H1 (cell line): ENCODE results near the gene SLC15A3.

ENCODE experiments used
- ATF2 ChIP-seq: IDR thresholded peaks from 2 replicates; pipeline ENCODE4 v1.6.1; 2012; ENCODE audit warnings: low read length, inconsistent platforms
- CHD7 ChIP-seq: fragments of 300-600 bp; sonication (generic); IDR thresholded peaks from 2 replicates; pipeline ENCODE4 v1.7.1; 2012; ENCODE audit warnings: low read length, moderate library complexity, mild to moderate bottlenecking, inconsistent platforms; ENCODE audit not compliant: insufficient replicate concordance
- CTCF ChIP-seq, 3 experiments: IDR thresholded peaks; 1 replicate in 2 of 3; 2 replicates in 1 of 3; pipeline versions ENCODE4 v1.5.1 to v1.6.1; 2011; ENCODE audit warnings: low read length in 3 of 3, mild to moderate bottlenecking in 3 of 3, inconsistent platforms in 2 of 3, low read depth in 1 of 3, moderate library complexity in 1 of 3; ENCODE audit not compliant: insufficient read depth in 1 of 3; ENCODE audit errors: control extremely low read depth in 1 of 3
- EP300 ChIP-seq, 2 experiments: IDR thresholded peaks; 1 replicate in 1 of 2; 2 replicates in 1 of 2; pipeline ENCODE4 v1.6.1; 2011 to 2012; ENCODE audit warnings: low read depth in 2 of 2, low read length in 2 of 2, mild to moderate bottlenecking in 2 of 2, borderline replicate concordance in 1 of 2, inconsistent platforms in 1 of 2, moderate library complexity in 1 of 2
- POLR2A ChIP-seq, 2 experiments: IDR thresholded peaks; 1 replicate in 1 of 2; 2 replicates in 1 of 2; pipeline ENCODE4 v1.6.1; 2011; ENCODE audit warnings: low read depth in 2 of 2, low read length in 2 of 2, mild to moderate bottlenecking in 2 of 2; ENCODE audit errors: control extremely low read depth in 1 of 2
- RBBP5 ChIP-seq: IDR thresholded peaks from 2 replicates; pipeline ENCODE4 v1.7.1; 2012; ENCODE audit warnings: low read depth, mild to moderate bottlenecking, inconsistent platforms, low read length, moderate library complexity, borderline replicate concordance
- RFX5 ChIP-seq: IDR thresholded peaks from 2 replicates; pipeline ENCODE4 v1.6.1; 2011; ENCODE audit warnings: low read depth, low read length, improper control_type of control experiment, borderline replicate concordance
- RXRA ChIP-seq: IDR thresholded peaks from 2 replicates; pipeline ENCODE4 v1.6.1; 2011; ENCODE audit warnings: low read depth, mild to moderate bottlenecking, low read length, moderate library complexity; ENCODE audit not compliant: insufficient read depth
- SAP30 ChIP-seq: fragments of 300-600 bp; sonication (generic); IDR thresholded peaks from 2 replicates; pipeline ENCODE4 v1.7.1; 2012; ENCODE audit warnings: low read length, moderate library complexity, mild to moderate bottlenecking, inconsistent platforms; ENCODE audit not compliant: insufficient read depth, insufficient replicate concordance
- SIN3A ChIP-seq, 2 experiments: IDR thresholded peaks in 1 of 2; conservative IDR thresholded peaks in 1 of 2; 2 replicates each; pipeline ENCODE4 v1.6.1; 2011 to 2012; ENCODE audit warnings: low read length in 2 of 2, improper control_type of control experiment in 1 of 2, low read depth in 1 of 2, mild to moderate bottlenecking in 1 of 2
- SUZ12 ChIP-seq: fragments of 200-600 bp; sonication (generic); IDR thresholded peaks from 2 replicates; pipeline ENCODE4 v1.6.1; 2012; ENCODE audit warnings: mild to moderate bottlenecking, inconsistent platforms, low read length, moderate library complexity, mixed read lengths

- no peak for TF ChIP-seq CTCF (IDR thresholded peaks at IDR 0.05; ENCODE audit: control extremely low read depth in 1 of 3, insufficient read depth in 1 of 3, low read depth in 1 of 3, low read length in 3 of 3)
- no peak for TF ChIP-seq CHD7
- no peak for TF ChIP-seq SAP30
- TF ChIP-seq ATF2: no peak
- no peak for TF ChIP-seq POLR2A (IDR thresholded peaks at IDR 0.05; ENCODE audit: control extremely low read depth in 1 of 2, low read depth in 2 of 2, low read length in 2 of 2)
- TF ChIP-seq SUZ12: no peak
- no peak for TF ChIP-seq RBBP5
- TF ChIP-seq RFX5: no peak
- no peak for TF ChIP-seq SIN3A (conservative IDR thresholded peaks at IDR 0.05 in 1 of 2, IDR thresholded peaks at IDR 0.05 in 1 of 2; ENCODE audit: low read depth in 1 of 2, low read length in 2 of 2)
- no peak for TF ChIP-seq EP300 (IDR thresholded peaks at IDR 0.05; ENCODE audit: borderline replicate concordance in 1 of 2, low read depth in 2 of 2, low read length in 2 of 2)
- TF ChIP-seq RXRA: no peak
Observed at GRCh38 chr11:60925868-60926267, 26.1 kb downstream of the SLC15A3 start.
